Testis (tissue), 3 donors: ENCODE data around the gene MAPK1. TPM values are rescaled to one million over a fixed set of nuclear protein-coding genes. Genes with fewer than 3 reads are reported as not detected.
"Not testable (repeated sequence)": the region's sequence is repeated elsewhere in the genome, so short reads cannot be mapped to it uniquely, and the experiment has no call there.

ENCODE experiments used
- DNase-seq: peaks from one replicate; pipeline ENCODE4 v3.0.0-alpha.2; 2019
- H3K27ac ChIP-seq, 2 donors: fragments of 200-600 bp; sonication (generic); one replicate each; pipeline ENCODE4 v1.5.1; 2019
- H3K27me3 ChIP-seq: fragments of 200-600 bp; sonication (generic); one replicate; pipeline ENCODE4 v1.5.1; 2019
- H3K36me3 ChIP-seq: fragments of 200-600 bp; sonication (generic); one replicate; pipeline ENCODE4 v1.5.1; 2017; ENCODE audit warnings: low read depth; ENCODE audit errors: missing control alignments
- H3K4me1 ChIP-seq: fragments of 200-600 bp; sonication (generic); one replicate; pipeline ENCODE4 v1.5.1; 2019
- H3K4me3 ChIP-seq, 2 donors: fragments of 200-600 bp; sonication (generic); one replicate each; pipeline ENCODE4 v1.5.1; 2017 to 2019
- H3K9me3 ChIP-seq: fragments of 200-600 bp; sonication (generic); one replicate; pipeline ENCODE4 v1.5.1; 2017
- CTCF ChIP-seq, 3 experiments: fragments of 450-650 bp in 2 of 3; fragments of 200-600 bp in 1 of 3; sonication (generic) in 1 of 3; IDR thresholded peaks; one replicate each; pipeline ENCODE4 v1.5.1; 2016 to 2019; ENCODE audit warnings: antibody characterized with exemption in 3 of 3, mild to moderate bottlenecking in 2 of 3, moderate library complexity in 1 of 3
- POLR2A ChIP-seq: fragments of 450-650 bp; IDR thresholded peaks from one replicate; pipeline ENCODE4 v1.6.1; 2017; ENCODE audit warnings: antibody characterized with exemption, mild to moderate bottlenecking, moderate library complexity
- WGBS, 2 donors: methylation state at CpG; one replicate each; pipeline ENCODE4 v1.1.5; 2018; 5-methylcytosine and 5-hydroxymethylcytosine counted together
- intact Hi-C: fragments of 100-400 bp; cut with DNase I; formaldehyde crosslinking; loops from one replicate; pipeline ENCODE4 v1.15.1; 2023; ENCODE audit warnings: low total_unique reads
- polyA plus RNA-seq: library from polyadenylated mRNA; stranded (reverse); fragments of 350-450 nt; fragmentation: Illumina TruSeq; extraction: RNeasy Lipid Tissue Mini Kit (QIAGEN cat#74804); gene quantifications from one replicate; pipeline ENCODE4 v1.2.3, GENCODE V29; 2014; ENCODE audit warnings: low read depth, low replicate concordance; ENCODE audit not compliant: insufficient read depth
- total RNA-seq, 2 donors: library from RNA; depleted of rRNA; stranded (reverse); fragments of >200 nt; gene quantifications; one replicate each; pipeline ENCODE4 v1.2.3, GENCODE V29; 2016

The MAPK1 gene
- total and polyA plus RNA-seq, 3 donors from 2014 or later, result 90.2 to 143 (median 121) TPM

- no peaks in the 10 kb centered on the region for H3K9me3 ChIP-seq
- peaks cover under 1% of the 10 kb centered on the region for H3K4me1 ChIP-seq
- no peak for TF ChIP-seq POLR2A
- no peak for TF ChIP-seq CTCF (IDR thresholded peaks at IDR 0.05)
- H3K36me3 ChIP-seq, result no peaks in the 10 kb centered on the region
- no peak for DNase-seq
- H3K27me3 ChIP-seq, result no peaks in the 10 kb centered on the region
- no peak overlapping the region for H3K27ac ChIP-seq
- intact Hi-C loops, result no loop called here
- no peak overlapping the region for H3K4me3 ChIP-seq
- 92 to 100% methylated on average over 2 of the region's 2 CpGs for WGBS, 2 donors
Observed at GRCh38 chr22:21909871-21910270, 42.4 kb upstream of the MAPK1 start.

GRCh38 chr22:21907638-21908522 is 40.4 kb upstream of the MAPK1 start:
- intact Hi-C loops, result no loop called here
- no peak overlapping the region for H3K4me3 ChIP-seq
- DNase-seq, result no peak
- H3K27ac ChIP-seq, result no peak overlapping the region
- H3K9me3 ChIP-seq, result no peaks in the 10 kb centered on the region
- no peaks in the 10 kb centered on the region for H3K36me3 ChIP-seq
- H3K27me3 ChIP-seq, result no peaks in the 10 kb centered on the region
- TF ChIP-seq CTCF (IDR thresholded peaks at IDR 0.05) (no peak), POLR2A (no peak)
- no peaks in the 10 kb centered on the region for H3K4me1 ChIP-seq
- 77 to 79% methylated on average over 7 of the region's 7 CpGs for WGBS, 2 donors

GRCh38 chr22:21905234-21905633 is 37.8 kb upstream of the MAPK1 start:
- DNase-seq, intact Hi-C loops, H3K36me3 ChIP-seq, H3K27ac ChIP-seq, H3K27me3 ChIP-seq, H3K4me3 ChIP-seq, H3K4me1 ChIP-seq, H3K9me3 ChIP-seq: not testable (repeated sequence)
- 88 to 98% methylated on average over 11 of the region's 11 CpGs for WGBS, 2 donors

GRCh38 chr22:21904250-21904789 is 36.9 kb upstream of the MAPK1 start:
- WGBS, 2 donors, result 94 to 100% methylated on average over 2 to 4 of the region's 4 CpGs
- intact Hi-C loops, result no loop called here
- no peaks in the 10 kb centered on the region for H3K36me3 ChIP-seq

More at GRCh38 chr22:21904250-21904789, 36.9 kb upstream of the MAPK1 start:
- Histone ChIP-seq H3K9me3 (no peaks in the 10 kb centered on the region), H3K27me3 (no peaks in the 10 kb centered on the region), H3K27ac (no peak overlapping the region), H3K4me3 (no peak overlapping the region), H3K4me1 (no peaks in the 10 kb centered on the region)
- TF ChIP-seq POLR2A (no peak), CTCF (IDR thresholded peaks at IDR 0.05) (no peak)
- no peak for DNase-seq
